BE2C (cell line): ENCODE measurements around the gene FAM209A.
"Not testable (repeated sequence)": the region's sequence is repeated elsewhere in the genome, so short reads cannot be mapped to it uniquely, and the experiment has no call there.

Source experiments
- DNase-seq: peaks from one replicate; pipeline ENCODE4 v3.0.0-alpha.2; 2020
- H3K27me3 ChIP-seq: fragments of 250-450 bp; sonication (Bioruptor Pico); 2 replicates; pipeline ENCODE4 v1.5.1; 2020; ENCODE audit warnings: mild to moderate bottlenecking
- H3K36me3 ChIP-seq: fragments of 250-450 bp; sonication (Bioruptor Pico); 2 replicates; pipeline ENCODE4 v1.5.1; 2020; ENCODE audit warnings: mild to moderate bottlenecking
- H3K4me1 ChIP-seq: fragments of 250-450 bp; sonication (Bioruptor Pico); 2 replicates; pipeline ENCODE4 v1.5.1; 2020
- H3K4me3 ChIP-seq: 2 replicates; pipeline ENCODE4 v1.5.1; 2011; ENCODE audit warnings: low read depth, low read length
- H3K9me3 ChIP-seq: fragments of 250-450 bp; sonication (Bioruptor Pico); 2 replicates; pipeline ENCODE4 v1.5.1; 2020
- TF ChIP-seq, protein P1 (sequence below): IDR thresholded peaks from 2 replicates; pipeline ENCODE4 v1.5.1; 2012; ENCODE audit warnings: mild to moderate bottlenecking, low read depth, low read length

The FAM209A gene

DNA sequence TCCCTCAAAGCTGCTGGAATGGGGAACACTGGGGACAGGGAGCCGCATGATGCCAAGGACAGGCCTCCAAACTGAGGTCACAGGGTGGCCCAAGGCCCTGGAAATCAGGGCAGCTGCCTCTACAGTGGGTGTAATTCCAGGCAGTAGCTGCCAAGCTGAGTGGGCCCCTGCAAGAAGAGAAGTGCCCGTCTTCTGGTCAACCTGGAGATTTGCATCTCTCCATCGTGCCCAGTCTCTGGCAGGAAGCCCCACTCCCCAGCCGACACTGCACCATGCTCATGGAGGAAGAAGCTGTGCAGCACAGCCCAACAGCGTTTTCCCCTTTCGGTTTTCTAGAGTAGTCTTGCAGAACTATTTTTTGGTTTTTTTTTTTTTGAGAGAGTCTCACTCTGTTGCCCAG lies 2.2 kb upstream of the FAM209A start:
- TF ChIP-seq, protein P1, sequence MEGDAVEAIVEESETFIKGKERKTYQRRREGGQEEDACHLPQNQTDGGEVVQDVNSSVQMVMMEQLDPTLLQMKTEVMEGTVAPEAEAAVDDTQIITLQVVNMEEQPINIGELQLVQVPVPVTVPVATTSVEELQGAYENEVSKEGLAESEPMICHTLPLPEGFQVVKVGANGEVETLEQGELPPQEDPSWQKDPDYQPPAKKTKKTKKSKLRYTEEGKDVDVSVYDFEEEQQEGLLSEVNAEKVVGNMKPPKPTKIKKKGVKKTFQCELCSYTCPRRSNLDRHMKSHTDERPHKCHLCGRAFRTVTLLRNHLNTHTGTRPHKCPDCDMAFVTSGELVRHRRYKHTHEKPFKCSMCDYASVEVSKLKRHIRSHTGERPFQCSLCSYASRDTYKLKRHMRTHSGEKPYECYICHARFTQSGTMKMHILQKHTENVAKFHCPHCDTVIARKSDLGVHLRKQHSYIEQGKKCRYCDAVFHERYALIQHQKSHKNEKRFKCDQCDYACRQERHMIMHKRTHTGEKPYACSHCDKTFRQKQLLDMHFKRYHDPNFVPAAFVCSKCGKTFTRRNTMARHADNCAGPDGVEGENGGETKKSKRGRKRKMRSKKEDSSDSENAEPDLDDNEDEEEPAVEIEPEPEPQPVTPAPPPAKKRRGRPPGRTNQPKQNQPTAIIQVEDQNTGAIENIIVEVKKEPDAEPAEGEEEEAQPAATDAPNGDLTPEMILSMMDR = no peak
- Histone ChIP-seq H3K4me1 (no peaks in the 10 kb centered on the region), H3K27me3 (no peaks in the 10 kb centered on the region), H3K4me3 (no peak overlapping the region), H3K36me3 (peaks cover 24% of the 10 kb centered on the region), H3K9me3 (no peaks in the 10 kb centered on the region)
- DNase-seq = no peak

DNA sequence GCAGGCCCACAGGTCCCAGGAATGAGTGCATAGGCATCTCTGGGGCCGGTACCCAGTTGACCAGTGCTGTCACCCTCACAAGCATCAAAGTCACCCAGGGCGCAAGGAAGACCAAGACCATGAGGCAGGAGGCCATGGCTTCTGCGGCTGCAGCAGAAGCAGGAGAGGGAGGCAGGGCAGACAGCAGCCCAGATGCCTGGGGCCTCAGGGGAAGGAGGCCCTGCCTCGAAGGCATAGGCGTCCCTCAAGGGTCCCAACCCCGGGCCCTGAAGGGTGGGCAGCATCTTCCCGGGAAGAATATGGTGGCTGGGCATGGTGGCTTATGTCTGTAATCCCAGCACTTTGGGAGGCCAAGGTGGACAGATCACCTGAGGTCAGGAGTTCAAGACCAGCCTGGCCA lies 3.0 kb downstream of the FAM209A start:
- no peaks in the 10 kb centered on the region for H3K4me1 ChIP-seq
- TF ChIP-seq, protein P1 = no peak
- H3K9me3 ChIP-seq = no peaks in the 10 kb centered on the region
- H3K4me3 ChIP-seq = no peak overlapping the region
- DNase-seq = no peak
- no peaks in the 10 kb centered on the region for H3K27me3 ChIP-seq
- H3K36me3 ChIP-seq = no peaks in the 10 kb centered on the region

DNA sequence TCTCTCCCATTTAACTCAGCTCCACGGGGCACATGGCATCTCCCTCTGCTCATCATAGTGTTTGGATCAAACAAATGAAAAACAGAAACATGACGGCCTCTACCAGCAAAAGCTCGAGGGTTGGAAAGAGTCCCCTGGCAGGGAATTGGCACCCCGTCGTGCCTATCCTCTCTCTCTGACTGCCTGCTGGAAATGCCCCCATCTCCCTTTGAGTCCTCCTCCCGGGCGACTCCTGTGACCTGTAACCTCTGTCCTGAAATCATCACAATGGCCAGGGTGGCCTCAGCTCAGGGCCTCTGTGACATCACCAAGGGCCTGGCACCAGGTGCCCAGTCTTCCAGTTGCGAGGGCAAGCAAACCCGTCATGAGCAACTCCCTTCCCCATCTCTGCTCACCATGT lies 8.4 kb downstream of the FAM209A start, which contains the start of gene FAM209B:
FAM209B (plus strand) TSS at position 301 of the 400 bp plus-strand sequence; CDS start at position 397, 96 bp downstream.
- not testable (repeated sequence) for DNase-seq, H3K27me3 ChIP-seq, H3K4me1 ChIP-seq, H3K4me3 ChIP-seq, H3K36me3 ChIP-seq, H3K9me3 ChIP-seq

DNA sequence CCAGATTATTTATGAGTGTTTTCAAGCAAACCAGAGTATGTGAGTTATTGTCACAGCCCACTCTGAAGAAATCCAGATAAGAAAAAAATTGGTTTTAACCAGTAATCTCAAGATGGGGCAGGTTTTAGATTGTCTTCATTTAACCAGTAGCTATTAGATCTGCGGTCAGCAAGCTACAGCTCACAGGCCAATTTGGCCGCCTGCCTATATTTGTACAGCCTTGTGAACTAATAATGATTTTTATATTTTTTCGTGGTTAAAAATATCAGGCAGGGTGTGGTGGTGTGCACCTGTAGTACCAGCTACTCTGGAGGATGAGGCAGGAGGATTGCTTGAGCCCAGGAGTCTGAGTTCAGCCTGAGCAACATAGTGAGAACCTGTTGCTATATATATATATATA lies 13.5 kb downstream of the FAM209A start:
- no peaks in the 10 kb centered on the region for H3K36me3 ChIP-seq
- peaks cover 4% of the 10 kb centered on the region; the same call in 1 of the 2 replicates for H3K27me3 ChIP-seq
- TF ChIP-seq, protein P1 = no peak
- no peaks in the 10 kb centered on the region for H3K9me3 ChIP-seq
- H3K4me3 ChIP-seq = no peak overlapping the region
- no peak for DNase-seq
- no peaks in the 10 kb centered on the region for H3K4me1 ChIP-seq

DNA sequence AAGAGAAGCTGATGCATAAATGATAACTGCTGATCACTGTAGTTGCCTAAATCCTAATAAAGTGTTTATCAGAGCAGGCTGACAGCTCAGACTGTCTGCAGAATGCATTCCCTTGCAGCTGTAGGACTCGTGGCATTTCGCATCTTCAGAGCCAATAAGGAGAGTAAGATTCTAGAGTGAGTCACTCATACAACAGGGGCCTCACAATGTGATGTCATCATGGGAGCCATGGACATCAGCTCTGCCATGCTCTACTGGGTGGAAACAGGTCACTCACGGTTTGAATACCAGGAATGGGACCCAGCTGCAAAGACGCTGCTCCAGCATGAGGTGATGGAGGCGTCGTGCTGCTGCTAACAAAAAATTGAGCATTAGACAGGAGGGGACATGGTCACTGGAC lies 15.9 kb downstream of the FAM209A start:
- no peak for DNase-seq
- peaks cover 4% of the 10 kb centered on the region; the same call in 1 of the 2 replicates for H3K27me3 ChIP-seq

DNA sequence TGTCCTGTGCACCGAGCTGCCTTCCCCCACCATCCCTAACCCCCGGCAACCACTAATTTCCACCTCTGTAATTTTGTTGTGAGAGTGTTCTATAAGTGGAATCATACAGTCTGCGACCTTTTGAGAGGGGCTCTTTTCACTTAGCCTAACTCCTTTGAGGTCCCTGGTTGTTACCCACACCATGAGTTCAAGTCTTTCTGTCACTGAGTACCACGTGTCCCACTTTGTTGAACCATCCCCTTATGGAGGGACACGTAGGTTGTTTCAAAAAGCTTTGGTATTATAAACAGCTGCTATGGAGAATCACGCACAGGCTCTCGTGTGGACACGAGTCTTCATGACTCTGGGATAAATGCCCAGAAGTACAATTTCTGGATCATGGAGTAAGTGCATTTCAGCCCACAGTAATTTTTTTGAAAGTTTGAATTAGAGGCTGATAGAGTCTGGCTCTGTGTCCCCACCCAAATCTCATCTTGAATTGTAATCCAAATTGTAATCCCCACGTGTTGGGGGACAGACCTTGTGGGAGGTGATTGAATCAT lies 18.0 kb downstream of the FAM209A start:
- no peaks in the 10 kb centered on the region for H3K4me1 ChIP-seq
- H3K9me3 ChIP-seq = no peaks in the 10 kb centered on the region
- DNase-seq = no peak
- TF ChIP-seq, protein P1 = no peak
- H3K36me3 ChIP-seq = no peaks in the 10 kb centered on the region
- peaks cover 4% of the 10 kb centered on the region; the same call in 1 of the 2 replicates for H3K27me3 ChIP-seq
- H3K4me3 ChIP-seq = no peak overlapping the region

More for the DNA sequence above, 15.9 kb downstream of the FAM209A start:
- TF ChIP-seq, protein P1 = no peak
- Histone ChIP-seq H3K36me3 (no peaks in the 10 kb centered on the region), H3K9me3 (no peaks in the 10 kb centered on the region), H3K4me3 (no peak overlapping the region), H3K4me1 (no peaks in the 10 kb centered on the region)

DNA sequence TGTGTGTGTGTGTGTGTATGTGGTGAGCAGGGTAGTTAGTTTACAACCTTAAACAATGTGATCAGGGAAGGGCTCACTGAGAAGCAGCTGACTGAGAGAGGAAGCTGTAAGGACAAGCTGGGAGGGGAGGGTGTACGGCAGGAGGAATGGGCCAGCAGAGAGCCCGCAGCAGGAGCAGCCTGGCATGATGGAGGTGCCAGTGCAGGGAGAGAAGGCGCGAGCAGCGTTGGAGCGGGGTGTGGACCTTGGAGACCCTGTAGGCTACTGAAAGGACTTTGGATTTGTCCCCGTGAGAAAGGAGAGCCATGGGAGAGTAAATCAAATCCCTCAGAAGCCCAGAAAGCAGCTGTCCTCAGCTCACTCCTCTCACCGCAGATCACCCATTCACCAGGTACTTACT lies 27.0 kb downstream of the FAM209A start:
- Histone ChIP-seq H3K4me1 (no peaks in the 10 kb centered on the region), H3K27me3 (no peaks in the 10 kb centered on the region; the same call in 1 of the 2 replicates), H3K36me3 (no peaks in the 10 kb centered on the region), H3K9me3 (no peaks in the 10 kb centered on the region), H3K4me3 (no peak overlapping the region)
- TF ChIP-seq, protein P1 = no peak
- DNase-seq = no peak
